HG03469 (cell line): ENCODE measurements around the gene STC2.
"Not testable (repeated sequence)": the region's sequence is repeated elsewhere in the genome, so short reads cannot be mapped to it uniquely, and the experiment has no call there.

Experiments
- ATAC-seq: cut with Tn5 transposase; IDR thresholded peaks from one replicate; pipeline ENCODE4 v1.9.1; 2021; ENCODE audit warnings: mild to moderate bottlenecking, moderate library complexity, moderate number of reproducible peaks; ENCODE audit not compliant: unreplicated experiment

The STC2 gene, protein sequence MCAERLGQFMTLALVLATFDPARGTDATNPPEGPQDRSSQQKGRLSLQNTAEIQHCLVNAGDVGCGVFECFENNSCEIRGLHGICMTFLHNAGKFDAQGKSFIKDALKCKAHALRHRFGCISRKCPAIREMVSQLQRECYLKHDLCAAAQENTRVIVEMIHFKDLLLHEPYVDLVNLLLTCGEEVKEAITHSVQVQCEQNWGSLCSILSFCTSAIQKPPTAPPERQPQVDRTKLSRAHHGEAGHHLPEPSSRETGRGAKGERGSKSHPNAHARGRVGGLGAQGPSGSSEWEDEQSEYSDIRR

GRCh38 chr5:173327948-173328843, at the start of gene STC2:
STC2 (minus strand) TSS chr5:173328414; CDS start chr5:173328193, 221 bp downstream.
- no peak for ATAC-seq

DNA sequence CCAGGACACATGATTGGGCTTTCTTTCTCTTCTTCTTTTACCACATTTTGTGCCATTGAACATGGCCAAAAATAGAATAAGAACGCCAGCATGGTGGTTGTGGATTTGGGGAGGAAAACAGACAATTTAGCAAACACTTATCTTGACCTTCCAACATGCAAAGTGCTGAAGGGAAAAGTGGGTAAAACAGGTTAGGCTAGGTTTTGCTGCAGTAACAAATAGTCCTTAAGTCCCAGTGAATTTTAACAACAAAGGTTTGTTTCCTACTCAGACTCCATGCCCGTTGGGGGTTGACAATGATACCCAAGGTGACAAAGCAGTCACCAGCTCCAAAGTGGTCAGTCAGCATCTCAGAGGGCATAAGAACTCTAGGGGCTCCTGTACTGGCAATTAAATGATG, 43.2 kb upstream of the STC2 start:
- ATAC-seq = no peak

DNA sequence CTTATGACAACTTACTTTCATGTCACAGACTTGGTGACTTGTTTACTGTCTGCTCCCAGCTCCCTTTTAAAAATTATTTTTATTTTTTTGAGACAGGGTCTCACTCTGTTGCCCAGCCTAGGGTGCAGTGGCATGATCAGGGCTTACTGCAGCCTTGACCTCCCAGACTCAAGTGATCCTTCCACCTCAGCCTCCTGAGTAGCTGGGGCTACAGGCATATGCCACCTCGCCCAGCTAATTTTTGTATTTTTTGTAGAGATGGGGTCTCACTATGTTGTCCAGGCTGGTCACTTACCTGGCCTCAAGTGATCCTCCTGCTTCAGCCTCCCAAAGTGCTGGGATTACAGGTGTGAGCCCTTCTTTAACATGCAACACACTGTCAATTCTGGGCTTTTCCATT, 35.2 kb upstream of the STC2 start:
- not testable (repeated sequence) for ATAC-seq

GRCh38 chr5:173355561-173355960, 27.3 kb upstream of the STC2 start:
- no peak for ATAC-seq

GRCh38 chr5:173354645-173355044, 26.4 kb upstream of the STC2 start:
- no peak for ATAC-seq

GRCh38 chr5:173352366-173353349, 24.4 kb upstream of the STC2 start:
- ATAC-seq = no peak

DNA sequence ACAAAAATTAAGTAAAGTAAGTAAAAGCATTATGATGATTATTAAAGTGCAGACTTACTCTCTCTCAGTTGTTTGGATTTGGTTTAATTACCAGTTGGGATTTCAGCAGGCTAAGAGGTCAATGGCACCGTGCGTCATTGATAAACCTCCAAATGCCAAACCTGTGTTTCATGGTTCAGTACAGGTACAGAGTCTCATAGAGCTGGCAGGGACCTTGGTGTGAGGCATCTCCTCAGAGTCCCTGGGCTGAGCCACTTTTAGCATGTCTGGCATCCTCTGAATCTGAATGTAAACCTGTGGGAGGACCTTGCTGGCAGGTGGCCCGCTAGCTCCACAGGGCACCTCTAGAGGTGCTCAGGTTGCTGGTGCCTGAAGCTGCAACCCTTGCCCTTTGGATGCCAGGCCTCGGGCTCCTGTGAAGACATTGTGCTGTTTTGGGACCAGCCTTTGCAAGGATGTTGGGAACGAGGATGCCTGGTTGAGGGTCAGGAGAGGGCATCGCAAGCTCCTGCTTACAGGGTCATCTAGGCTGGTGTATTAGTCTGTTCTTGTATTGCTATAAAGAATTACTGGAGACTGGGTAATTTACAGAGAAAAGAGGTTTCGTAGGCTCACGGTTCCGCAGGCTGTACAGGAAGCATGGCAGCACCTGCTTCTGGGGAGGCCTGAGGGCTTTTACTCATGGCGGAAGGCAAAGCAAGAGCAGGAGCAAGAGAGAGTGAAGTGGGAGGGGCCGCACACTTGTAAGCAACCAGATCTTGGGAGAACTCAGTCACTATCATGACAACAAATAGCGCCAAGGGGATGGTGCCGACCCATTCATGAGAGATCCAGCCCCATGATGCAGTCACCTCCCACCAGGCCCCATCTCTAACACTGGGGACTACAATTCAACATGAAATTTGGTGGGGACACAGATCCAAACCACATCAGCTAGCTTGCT, 14.9 kb upstream of the STC2 start:
- no peak for ATAC-seq

GRCh38 chr5:173341961-173342430, 13.8 kb upstream of the STC2 start:
- no peak for ATAC-seq

DNA sequence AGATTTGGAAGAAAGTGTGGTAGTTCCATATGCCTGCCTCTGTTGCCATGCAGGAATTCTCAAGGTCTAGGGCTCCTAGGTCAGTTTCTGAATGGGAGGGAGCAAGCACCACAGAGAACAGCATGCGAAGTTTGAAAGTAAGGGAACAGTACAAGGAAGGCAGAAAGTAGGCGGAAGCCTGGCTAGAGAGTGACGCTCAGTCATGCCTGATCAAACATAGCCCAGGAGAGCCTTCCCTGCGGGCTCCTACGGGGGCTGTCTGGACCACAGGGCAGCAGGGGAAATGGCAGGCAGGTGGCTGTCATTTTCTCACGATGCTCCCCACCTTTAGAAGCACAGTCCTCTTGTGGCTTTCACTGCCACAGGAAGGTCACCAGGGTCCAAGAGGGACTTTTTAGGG, 12.8 kb upstream of the STC2 start:
- no peak for ATAC-seq

GRCh38 chr5:173340451-173340850, 12.2 kb upstream of the STC2 start:
- ATAC-seq = no peak

DNA sequence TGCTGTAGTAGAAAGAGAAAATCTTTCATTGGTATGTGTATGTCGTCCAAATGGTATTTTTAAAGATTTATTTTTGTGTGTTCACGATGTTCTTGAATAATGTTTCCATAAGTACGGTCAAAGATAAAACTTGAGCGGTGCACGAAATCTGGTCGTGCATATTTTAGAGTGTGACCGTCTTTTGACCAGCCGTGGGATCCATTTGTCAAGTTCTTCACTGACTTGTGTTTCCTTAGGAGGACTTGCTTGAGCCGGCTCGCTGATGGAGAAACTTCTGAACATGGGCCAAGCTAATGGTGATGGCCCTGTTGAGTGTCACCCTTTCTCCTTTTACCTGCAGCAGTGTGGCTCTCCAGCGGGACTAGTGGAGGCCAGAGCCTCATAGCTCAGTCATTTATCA, 11.1 kb upstream of the STC2 start:
- ATAC-seq = no peak

DNA sequence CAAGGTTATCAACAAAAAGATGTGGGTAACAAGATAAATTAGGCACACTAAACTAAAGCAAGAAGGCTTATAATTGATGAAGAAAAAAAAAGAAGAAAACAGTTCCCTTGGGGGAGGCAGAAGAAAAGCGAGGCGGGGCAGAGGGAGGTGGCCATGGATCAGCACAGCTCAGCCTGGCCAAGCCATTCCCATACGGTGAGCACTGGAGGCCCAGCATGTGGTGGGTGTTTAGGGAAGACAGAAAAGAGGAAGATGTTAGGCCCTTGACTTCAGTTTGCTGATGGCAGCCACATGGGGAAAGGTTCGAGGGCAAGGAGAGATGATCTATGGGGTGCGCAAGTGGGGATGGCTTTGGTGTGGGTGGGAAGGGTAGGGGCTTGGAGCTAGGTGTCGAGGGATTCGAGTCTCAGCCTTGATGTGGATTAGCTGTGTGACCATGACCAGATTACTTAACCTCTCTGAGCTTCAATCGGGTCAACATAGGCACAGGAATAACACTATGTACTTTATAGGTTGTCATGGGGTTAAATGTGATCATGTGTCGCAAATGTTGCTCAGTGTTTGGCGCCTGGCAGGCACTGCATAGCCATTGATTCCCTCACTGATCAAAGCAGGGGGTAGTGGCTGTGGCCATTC, 10.3 kb upstream of the STC2 start:
- no peak for ATAC-seq

DNA sequence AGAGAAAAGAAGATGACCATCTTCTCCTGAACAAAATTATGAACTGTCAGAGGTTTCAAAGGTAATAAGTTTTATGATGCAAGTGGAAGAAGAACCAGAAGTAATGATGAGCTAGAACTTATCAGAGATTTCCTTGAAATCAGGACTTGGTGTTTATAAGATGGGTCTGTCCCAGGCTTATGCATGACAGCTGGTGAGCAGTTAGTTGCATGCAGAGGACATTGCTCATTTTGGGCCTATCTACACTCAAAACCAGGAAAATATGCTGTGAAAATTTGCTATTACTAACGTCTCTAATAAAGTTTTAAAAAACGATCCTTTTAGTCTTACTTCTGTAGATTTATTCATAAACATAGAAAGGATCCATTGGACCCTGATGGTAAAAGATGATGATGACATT, 6.6 kb upstream of the STC2 start:
- no peak for ATAC-seq

- no peak for ATAC-seq
Measured at GRCh38 chr5:173333925-173334661, 5.9 kb upstream of the STC2 start.

DNA sequence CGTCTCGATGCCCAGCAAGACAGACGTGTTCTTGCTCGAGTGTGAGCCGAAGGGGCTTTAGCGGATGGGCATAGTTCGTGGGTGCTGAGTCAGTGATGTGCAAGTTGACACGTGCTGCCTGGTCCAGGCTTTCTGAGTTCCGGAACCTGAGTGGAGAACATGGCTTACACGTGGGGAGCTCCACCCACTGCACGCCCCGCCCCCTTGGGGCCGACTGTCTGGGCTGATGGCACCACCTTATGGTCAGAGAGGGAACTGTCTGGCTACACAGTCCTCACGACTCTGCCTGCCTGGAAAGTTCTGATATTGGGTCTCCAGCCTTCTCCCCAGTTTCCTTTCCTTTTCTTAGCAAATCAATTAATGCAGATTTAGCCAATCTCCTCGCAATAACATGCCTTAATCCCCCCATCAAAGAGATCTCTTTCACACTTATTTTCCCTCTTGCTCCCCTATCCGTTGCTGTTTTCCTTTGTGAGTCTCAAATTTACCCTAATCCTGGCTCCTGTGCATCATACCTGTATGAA, 3.8 kb upstream of the STC2 start:
- peak; percentile 63 for ATAC-seq

GRCh38 chr5:173331287-173331686, 3.1 kb upstream of the STC2 start:
- ATAC-seq = no peak

GRCh38 chr5:173330338-173331206, 2.4 kb upstream of the STC2 start:
- ATAC-seq = no peak
